ENCODE data around the gene EGFL7. TPM values are rescaled to one million over a fixed set of nuclear protein-coding genes. Genes with fewer than 3 reads are reported as not detected.

The EGFL7 gene
- total RNA-seq, 4 donors from 2014 or later = 119 to 1,791 (median 307) TPM

DNA sequence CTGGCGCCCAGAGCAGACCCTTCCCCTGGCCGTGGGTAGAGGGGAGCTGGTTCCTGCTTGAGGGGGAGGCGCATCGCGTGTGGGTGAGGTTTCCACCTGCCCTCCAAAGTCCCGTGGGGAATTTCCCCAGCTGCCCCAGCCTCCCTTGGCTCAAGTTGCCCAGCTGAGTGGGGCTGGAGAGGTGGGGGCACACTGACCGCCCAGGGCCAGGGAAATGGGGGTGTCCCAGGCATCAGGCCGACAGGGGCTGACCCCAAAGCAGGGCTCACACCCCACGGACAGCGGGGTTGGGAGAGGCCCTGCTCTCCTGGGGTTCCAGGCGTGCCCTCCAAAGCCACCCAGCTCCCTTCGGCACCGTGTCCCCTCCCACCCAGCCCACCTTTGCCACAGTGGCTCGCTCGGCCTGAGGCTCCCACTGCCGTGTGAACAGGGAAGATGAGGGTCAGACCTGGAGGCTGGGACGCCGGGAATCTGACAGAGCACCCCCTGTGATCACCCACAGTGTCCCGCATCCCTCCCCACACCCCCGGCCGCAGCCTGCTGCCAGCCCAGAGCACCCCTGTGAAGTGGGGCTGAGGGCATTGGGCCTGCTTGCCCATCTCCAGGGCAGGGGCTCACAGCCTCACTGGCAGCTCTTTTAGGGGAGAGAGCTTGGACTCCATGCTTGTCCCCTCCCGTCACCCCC lies 933 bp upstream of the EGFL7 start:
- H3K4me1 ChIP-seq = peaks cover 0 to 9% of the 10 kb centered on the region in 2 donors
- intact Hi-C loops (cut with DNase I; ENCODE audit: low total_unique reads) = no loop called here
- peak overlapping the region; percentile 47 to 64 for H3K27ac ChIP-seq
- H3K4me3 ChIP-seq = peak overlapping the region in 1 of 2 donors; percentile 1
- DNase-seq = no peak
- no peaks in the 10 kb centered on the region for H3K36me3 ChIP-seq
- H3K27me3 ChIP-seq = peaks cover 0 to 8% of the 10 kb centered on the region in 2 donors
- H3K9me3 ChIP-seq = no peaks in the 10 kb centered on the region
- TF ChIP-seq, protein P1, sequence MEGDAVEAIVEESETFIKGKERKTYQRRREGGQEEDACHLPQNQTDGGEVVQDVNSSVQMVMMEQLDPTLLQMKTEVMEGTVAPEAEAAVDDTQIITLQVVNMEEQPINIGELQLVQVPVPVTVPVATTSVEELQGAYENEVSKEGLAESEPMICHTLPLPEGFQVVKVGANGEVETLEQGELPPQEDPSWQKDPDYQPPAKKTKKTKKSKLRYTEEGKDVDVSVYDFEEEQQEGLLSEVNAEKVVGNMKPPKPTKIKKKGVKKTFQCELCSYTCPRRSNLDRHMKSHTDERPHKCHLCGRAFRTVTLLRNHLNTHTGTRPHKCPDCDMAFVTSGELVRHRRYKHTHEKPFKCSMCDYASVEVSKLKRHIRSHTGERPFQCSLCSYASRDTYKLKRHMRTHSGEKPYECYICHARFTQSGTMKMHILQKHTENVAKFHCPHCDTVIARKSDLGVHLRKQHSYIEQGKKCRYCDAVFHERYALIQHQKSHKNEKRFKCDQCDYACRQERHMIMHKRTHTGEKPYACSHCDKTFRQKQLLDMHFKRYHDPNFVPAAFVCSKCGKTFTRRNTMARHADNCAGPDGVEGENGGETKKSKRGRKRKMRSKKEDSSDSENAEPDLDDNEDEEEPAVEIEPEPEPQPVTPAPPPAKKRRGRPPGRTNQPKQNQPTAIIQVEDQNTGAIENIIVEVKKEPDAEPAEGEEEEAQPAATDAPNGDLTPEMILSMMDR (IDR thresholded peaks at IDR 0.05) = no peak
- TF ChIP-seq POLR2A (IDR thresholded peaks at IDR 0.05) = no peak

DNA sequence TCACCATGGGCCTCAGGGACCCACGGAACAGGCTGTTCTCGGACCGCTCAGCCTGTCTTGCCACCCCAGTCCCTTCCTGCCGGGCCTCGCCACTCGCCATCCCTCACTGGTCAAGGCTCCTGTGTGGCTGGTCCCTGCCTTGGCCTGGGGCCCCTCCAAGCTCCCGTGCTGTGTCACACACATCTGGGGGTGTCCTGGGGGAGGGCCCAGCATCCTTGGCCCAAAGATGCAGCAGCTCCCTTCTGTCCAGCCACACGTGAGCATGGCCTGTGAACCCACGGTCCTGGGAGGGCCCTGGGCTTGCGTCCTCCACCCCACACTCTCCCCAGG lies 425 bp upstream of the EGFL7 start:
- H3K27ac ChIP-seq = peak overlapping the region; percentile 47 to 64
- no peak for TF ChIP-seq POLR2A (IDR thresholded peaks at IDR 0.05)
- TF ChIP-seq, protein P1 (IDR thresholded peaks at IDR 0.05) = no peak
- peak overlapping the region in 1 of 2 donors; percentile 1 for H3K4me3 ChIP-seq

DNA sequence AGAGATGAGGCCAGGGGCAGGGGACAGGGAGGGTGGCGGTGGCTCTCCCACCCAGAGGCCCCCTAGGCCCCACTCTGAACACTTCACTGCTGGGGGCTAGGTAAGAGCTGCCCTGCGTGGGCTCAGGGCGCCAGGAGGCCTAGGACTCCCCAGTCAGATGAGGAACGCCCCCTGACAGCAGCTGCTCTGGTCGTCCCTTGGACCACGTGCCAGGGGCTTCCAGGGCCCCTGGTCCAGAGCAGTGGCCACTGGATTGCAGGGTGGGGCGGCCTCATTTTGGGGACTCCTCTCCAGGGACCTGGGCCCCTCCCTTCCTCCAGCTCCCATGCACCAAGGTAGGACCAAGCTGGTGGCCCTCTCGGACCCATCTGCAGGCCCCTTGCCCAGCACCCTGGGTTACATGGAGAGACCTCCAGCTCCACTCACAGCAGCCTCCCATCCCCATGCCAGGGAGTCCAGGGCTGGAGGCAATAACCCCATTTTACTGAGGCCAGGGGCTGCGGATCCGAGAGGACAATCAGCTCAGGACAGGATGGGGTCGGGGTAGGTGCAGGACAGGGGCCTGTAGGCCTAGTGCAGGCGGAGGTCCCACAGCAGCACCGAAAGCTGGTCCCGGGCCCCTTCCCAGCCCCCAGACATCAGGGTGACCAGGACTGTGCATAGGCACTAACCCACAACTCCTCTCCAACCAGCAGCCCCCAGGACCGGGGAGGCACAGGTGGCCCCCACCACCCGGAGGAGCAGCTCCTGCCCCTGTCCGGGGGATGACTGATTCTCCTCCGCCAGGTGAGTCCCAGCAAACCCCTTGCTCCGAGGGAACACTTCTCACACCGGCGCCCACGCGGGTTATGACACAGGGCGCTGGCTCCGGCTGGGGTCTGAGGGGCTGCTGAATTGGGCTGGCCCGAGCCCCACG lies 1.5 kb downstream of the EGFL7 start:
- intact Hi-C loops (cut with DNase I; ENCODE audit: low total_unique reads) = no loop called here
- Histone ChIP-seq H3K4me1 (peaks cover 0 to 9% of the 10 kb centered on the region in 2 donors), H3K27me3 (peaks cover 0 to 10% of the 10 kb centered on the region in 2 donors), H3K9me3 (no peaks in the 10 kb centered on the region), H3K4me3 (peak overlapping the region; percentile 25 to 27), H3K36me3 (no peaks in the 10 kb centered on the region), H3K27ac (peak overlapping the region; percentile 55 to 56)
- DNase-seq = no peak
- TF ChIP-seq, protein P1 (IDR thresholded peaks at IDR 0.05) = no peak
- no peak for TF ChIP-seq POLR2A (IDR thresholded peaks at IDR 0.05)

More for the DNA sequence above, 425 bp upstream of the EGFL7 start:
- Histone ChIP-seq H3K9me3 (no peaks in the 10 kb centered on the region), H3K27me3 (peaks cover 0 to 10% of the 10 kb centered on the region in 2 donors), H3K4me1 (peaks cover 0 to 9% of the 10 kb centered on the region in 2 donors), H3K36me3 (no peaks in the 10 kb centered on the region)
- no peak for DNase-seq
- intact Hi-C loops (cut with DNase I; ENCODE audit: low total_unique reads) = no loop called here

DNA sequence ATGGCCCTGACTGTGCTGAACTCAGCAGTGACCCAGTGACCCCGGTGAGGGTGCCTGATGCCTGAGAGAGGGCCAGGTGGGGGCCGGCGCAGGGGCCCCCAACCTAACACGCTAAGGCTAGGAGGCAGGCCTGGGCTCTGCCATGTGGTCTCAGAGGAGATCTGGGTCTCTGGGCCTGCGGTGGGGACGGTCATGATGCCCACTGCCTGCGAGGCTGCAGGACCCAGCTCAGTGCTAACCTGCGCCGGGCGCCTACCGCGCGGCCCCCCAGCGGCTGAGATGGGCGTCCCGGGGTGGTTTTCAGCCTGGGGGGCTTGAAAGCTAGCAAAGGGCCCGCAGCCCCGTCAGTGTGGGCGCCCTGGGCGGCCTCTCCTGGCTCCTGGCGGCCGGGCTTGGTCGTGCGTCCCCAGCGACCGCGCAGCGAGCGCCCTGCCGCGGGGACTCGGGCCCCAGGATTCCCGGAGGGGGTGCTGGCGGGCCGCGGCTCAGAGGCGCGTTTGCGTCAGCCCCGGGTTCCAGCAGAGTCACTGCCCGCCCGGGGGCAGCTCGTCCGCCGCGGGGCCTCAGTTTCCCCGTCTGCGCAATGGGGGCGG lies 2.5 kb downstream of the EGFL7 start:
- no peaks in the 10 kb centered on the region for H3K9me3 ChIP-seq
- no peak for DNase-seq
- intact Hi-C loops (cut with DNase I; ENCODE audit: low total_unique reads) = no loop called here
- H3K27ac ChIP-seq = peak overlapping the region; percentile 12 to 56
- no peak for TF ChIP-seq POLR2A (IDR thresholded peaks at IDR 0.05)
- TF ChIP-seq, protein P1 (IDR thresholded peaks at IDR 0.05) = peak in 1 of 4 experiments; percentile 25
- H3K4me3 ChIP-seq = peak overlapping the region; percentile 25 to 27
- no peaks in the 10 kb centered on the region for H3K36me3 ChIP-seq
- peaks cover 0 to 18% of the 10 kb centered on the region in 2 donors for H3K27me3 ChIP-seq
- H3K4me1 ChIP-seq = peaks cover 0 to 9% of the 10 kb centered on the region in 2 donors

Data from uterus (tissue), 4 donors.